ENCODE measurements around the gene PITPNM3. TPM values are rescaled to one million over a fixed set of nuclear protein-coding genes. Genes with fewer than 3 reads are reported as not detected.

Gene PITPNM3
- total RNA-seq, 2 experiments from 2014 or later: 0.49 to 0.72 TPM

GRCh38 chr17:6437956-6438355, 118.4 kb downstream of the PITPNM3 start:
- H3K4me3 Mint-ChIP-seq: no peak overlapping the region
- no peaks in the 10 kb centered on the region for H3K9me3 Mint-ChIP-seq
- H3K27ac Mint-ChIP-seq: no peak overlapping the region
- H3K36me3 Mint-ChIP-seq: no peaks in the 10 kb centered on the region
- H3K4me1 Mint-ChIP-seq: peaks cover 1% of the 10 kb centered on the region
- H3K27me3 Mint-ChIP-seq: peaks cover 29% of the 10 kb centered on the region
- no peak for DNase-seq

- Mint-ChIP-seq H3K27me3 (peaks cover 29% of the 10 kb centered on the region), H3K9me3 (no peaks in the 10 kb centered on the region), H3K27ac (no peak overlapping the region)
Measured at GRCh38 chr17:6437466-6437865, 118.9 kb downstream of the PITPNM3 start.

GRCh38 chr17:6435968-6436367, 120.4 kb downstream of the PITPNM3 start:
- Mint-ChIP-seq H3K27me3 (peaks cover 38% of the 10 kb centered on the region), H3K27ac (no peak overlapping the region), H3K9me3 (peaks cover 5% of the 10 kb centered on the region), H3K36me3 (peaks cover 4% of the 10 kb centered on the region), H3K4me3 (no peak overlapping the region), H3K4me1 (peaks cover 1% of the 10 kb centered on the region)
- peak; percentile 56 for DNase-seq

More at GRCh38 chr17:6437466-6437865, 118.9 kb downstream of the PITPNM3 start:
- no peak for DNase-seq
- Mint-ChIP-seq H3K4me1 (peaks cover 1% of the 10 kb centered on the region), H3K4me3 (no peak overlapping the region), H3K36me3 (no peaks in the 10 kb centered on the region)

GRCh38 chr17:6435051-6435450, 121.3 kb downstream of the PITPNM3 start, which contains the start of gene AIPL1:
Gene AIPL1 (minus strand): TSS chr17:6435121. CDS start chr17:6435104, 17 bp downstream.
- DNase-seq: no peak
- peaks cover 6% of the 10 kb centered on the region for H3K36me3 Mint-ChIP-seq
- peaks cover 35% of the 10 kb centered on the region for H3K27me3 Mint-ChIP-seq
- peaks cover 9% of the 10 kb centered on the region for H3K9me3 Mint-ChIP-seq
- H3K4me3 Mint-ChIP-seq: no peak within 1 kb of the TSS
- no peak within 1 kb of the TSS for H3K27ac Mint-ChIP-seq
- peaks cover 1% of the 10 kb centered on the region for H3K4me1 Mint-ChIP-seq

- H3K4me3 Mint-ChIP-seq: no peak overlapping the region
- H3K27ac Mint-ChIP-seq: no peak overlapping the region
- H3K9me3 Mint-ChIP-seq: peaks cover 12% of the 10 kb centered on the region
- peaks cover 15% of the 10 kb centered on the region for H3K4me1 Mint-ChIP-seq
- H3K36me3 Mint-ChIP-seq: peaks cover 9% of the 10 kb centered on the region
- H3K27me3 Mint-ChIP-seq: peaks cover 15% of the 10 kb centered on the region
- DNase-seq: no peak
Measured at GRCh38 chr17:6430769-6431168, 125.6 kb downstream of the PITPNM3 start.

GRCh38 chr17:6429266-6429665, 127.1 kb downstream of the PITPNM3 start:
- no peak overlapping the region for H3K27ac Mint-ChIP-seq
- H3K27me3 Mint-ChIP-seq: peaks cover 23% of the 10 kb centered on the region
- no peak overlapping the region for H3K4me3 Mint-ChIP-seq
- peaks cover 12% of the 10 kb centered on the region for H3K9me3 Mint-ChIP-seq
- DNase-seq: no peak
- H3K4me1 Mint-ChIP-seq: peaks cover 15% of the 10 kb centered on the region
- peaks cover 9% of the 10 kb centered on the region for H3K36me3 Mint-ChIP-seq

- peaks cover 9% of the 10 kb centered on the region for H3K36me3 Mint-ChIP-seq
- H3K9me3 Mint-ChIP-seq: peaks cover 12% of the 10 kb centered on the region
- no peak overlapping the region for H3K27ac Mint-ChIP-seq
- H3K27me3 Mint-ChIP-seq: peaks cover 25% of the 10 kb centered on the region
- H3K4me1 Mint-ChIP-seq: peaks cover 15% of the 10 kb centered on the region
- H3K4me3 Mint-ChIP-seq: no peak overlapping the region
- no peak for DNase-seq
Measured at GRCh38 chr17:6428207-6428965, 128.0 kb downstream of the PITPNM3 start.

GRCh38 chr17:6427279-6427781, 129.0 kb downstream of the PITPNM3 start:
- Mint-ChIP-seq H3K36me3 (peaks cover 9% of the 10 kb centered on the region), H3K4me1 (peaks cover 15% of the 10 kb centered on the region), H3K9me3 (peaks cover 12% of the 10 kb centered on the region), H3K27me3 (peaks cover 26% of the 10 kb centered on the region), H3K4me3 (peak overlapping the region; percentile 46), H3K27ac (peak overlapping the region; percentile 87)
- peak; percentile 64 for DNase-seq

- no peak for DNase-seq
- no peak overlapping the region for H3K27ac Mint-ChIP-seq
- peaks cover 7% of the 10 kb centered on the region for H3K36me3 Mint-ChIP-seq
- H3K4me3 Mint-ChIP-seq: no peak overlapping the region
- H3K9me3 Mint-ChIP-seq: peaks cover 10% of the 10 kb centered on the region
- H3K27me3 Mint-ChIP-seq: peaks cover 28% of the 10 kb centered on the region
- peaks cover 16% of the 10 kb centered on the region for H3K4me1 Mint-ChIP-seq
Measured at GRCh38 chr17:6426356-6427101, 129.8 kb downstream of the PITPNM3 start.

- peaks cover 3% of the 10 kb centered on the region for H3K9me3 Mint-ChIP-seq
- DNase-seq: no peak
- H3K27me3 Mint-ChIP-seq: peaks cover 35% of the 10 kb centered on the region
- peaks cover 16% of the 10 kb centered on the region for H3K4me1 Mint-ChIP-seq
- H3K27ac Mint-ChIP-seq: no peak overlapping the region
- no peak overlapping the region for H3K4me3 Mint-ChIP-seq
- H3K36me3 Mint-ChIP-seq: peaks cover 2% of the 10 kb centered on the region
Measured at GRCh38 chr17:6425407-6425806, 130.9 kb downstream of the PITPNM3 start.

- Mint-ChIP-seq H3K36me3 (no peaks in the 10 kb centered on the region), H3K27ac (no peak overlapping the region), H3K27me3 (peaks cover 41% of the 10 kb centered on the region), H3K4me3 (no peak overlapping the region), H3K9me3 (no peaks in the 10 kb centered on the region), H3K4me1 (peaks cover 16% of the 10 kb centered on the region)
- no peak for DNase-seq
Measured at GRCh38 chr17:6423931-6424330, 132.4 kb downstream of the PITPNM3 start.

- H3K9me3 Mint-ChIP-seq: no peaks in the 10 kb centered on the region
- H3K36me3 Mint-ChIP-seq: no peaks in the 10 kb centered on the region
- no peak overlapping the region for H3K4me3 Mint-ChIP-seq
- H3K27ac Mint-ChIP-seq: no peak overlapping the region
- peaks cover 9% of the 10 kb centered on the region for H3K4me1 Mint-ChIP-seq
- no peak for DNase-seq
- H3K27me3 Mint-ChIP-seq: peaks cover 41% of the 10 kb centered on the region
Measured at GRCh38 chr17:6422654-6423241, 133.6 kb downstream of the PITPNM3 start.

GRCh38 chr17:6421700-6422604, 134.4 kb downstream of the PITPNM3 start:
- peaks cover 41% of the 10 kb centered on the region for H3K27me3 Mint-ChIP-seq
- no peaks in the 10 kb centered on the region for H3K9me3 Mint-ChIP-seq
- DNase-seq: peak; percentile 66
- peaks cover 1% of the 10 kb centered on the region for H3K4me1 Mint-ChIP-seq
- no peak overlapping the region for H3K27ac Mint-ChIP-seq
- H3K4me3 Mint-ChIP-seq: no peak overlapping the region
- no peaks in the 10 kb centered on the region for H3K36me3 Mint-ChIP-seq

- H3K27me3 Mint-ChIP-seq: peaks cover 36% of the 10 kb centered on the region
- no peaks in the 10 kb centered on the region for H3K9me3 Mint-ChIP-seq
- DNase-seq: peak; percentile 19
Measured at GRCh38 chr17:6420173-6420641, 136.1 kb downstream of the PITPNM3 start.

More at GRCh38 chr17:6420173-6420641, 136.1 kb downstream of the PITPNM3 start:
- Mint-ChIP-seq H3K27ac (no peak overlapping the region), H3K4me1 (peaks cover 1% of the 10 kb centered on the region), H3K36me3 (no peaks in the 10 kb centered on the region), H3K4me3 (no peak overlapping the region)
